Heart left ventricle (tissue), 16 donors: ENCODE data around the gene CLRN3. TPM values are rescaled to one million over a fixed set of nuclear protein-coding genes. Genes with fewer than 3 reads are reported as not detected.

Experiments
- ATAC-seq, 4 donors: fragments of 200-7000 bp; cut with Tn5 transposase; one replicate each; pipeline ENCODE4 v1.9.1; 2020 to 2022; ENCODE audit warnings: moderate library complexity in 4 of 4, mild to moderate bottlenecking in 3 of 4, moderate number of reproducible peaks in 1 of 4
- DNase-seq, 5 donors: peaks; one replicate each; pipeline ENCODE4 v3.0.0-alpha.2; 2020
- H3K27ac ChIP-seq, 12 donors: fragments of 200-600 bp; sonication (generic) in 4 of 12; one replicate each; pipeline versions ENCODE4 v1.5.0 to v1.8.0; 2016 to 2022; ENCODE audit warnings: mild to moderate bottlenecking in 2 of 12
- H3K27me3 ChIP-seq, 9 donors: fragments of 200-600 bp; sonication (generic) in 2 of 9; one replicate each; pipeline versions ENCODE4 v1.5.1 to v1.8.0; 2016 to 2022; ENCODE audit warnings: mild to moderate bottlenecking in 3 of 9
- H3K36me3 ChIP-seq, 9 donors: fragments of 200-600 bp; sonication (generic) in 2 of 9; one replicate each; pipeline versions ENCODE4 v1.5.0 to v1.8.0; 2018 to 2022; ENCODE audit warnings: mild to moderate bottlenecking in 2 of 9
- H3K4me1 ChIP-seq, 12 donors: fragments of 200-600 bp; sonication (generic) in 4 of 12; one replicate each; pipeline versions ENCODE4 v1.5.0 to v1.8.0; 2016 to 2022; ENCODE audit warnings: mild to moderate bottlenecking in 3 of 12
- H3K4me3 ChIP-seq, 12 donors: fragments of 200-600 bp; sonication (generic) in 4 of 12; one replicate each; pipeline versions ENCODE4 v1.5.0 to v1.8.0; 2017 to 2022; ENCODE audit warnings: mild to moderate bottlenecking in 9 of 12, moderate library complexity in 4 of 12
- H3K9me3 ChIP-seq, 12 donors: fragments of 200-600 bp; sonication (generic) in 4 of 12; one replicate each; pipeline versions ENCODE4 v1.5.0 to v1.8.0; 2016 to 2022; ENCODE audit warnings: mild to moderate bottlenecking in 1 of 12
- CTCF ChIP-seq, 12 donors: fragments of 200-600 bp; sonication (generic) in 4 of 12; IDR thresholded peaks; one replicate each; pipeline versions ENCODE4 v1.5.0 to v1.8.0; 2018 to 2022; ENCODE audit warnings: antibody characterized with exemption in 12 of 12, mild to moderate bottlenecking in 5 of 12
- POLR2A ChIP-seq, 2 donors: fragments of 450-650 bp; IDR thresholded peaks; one replicate each; pipeline ENCODE4 v1.6.1; 2017; ENCODE audit warnings: antibody characterized with exemption in 2 of 2, mild to moderate bottlenecking in 2 of 2, moderate library complexity in 2 of 2
- WGBS, 4 donors: extraction: QIAGEN DNeasy Blood & Tissue Kit in 2 of 4; methylation state at CpG; one replicate each; pipeline versions ENCODE4 v1.1.5 to v1.1.7; 2013 to 2018; 5-methylcytosine and 5-hydroxymethylcytosine counted together
- intact Hi-C, 10 donors: fragments of 100-400 bp; cut with DNase I; formaldehyde crosslinking; loops; one replicate each; pipeline versions ENCODE4 v1.11.1 to v1.14.2; 2022
- polyA plus RNA-seq, 2 donors: library from polyadenylated mRNA; stranded (reverse); fragments of 200-250 nt; gene quantifications; one replicate each; pipeline ENCODE4 v1.2.3, GENCODE V29; 2013
- total RNA-seq, 9 donors: library from RNA; depleted of rRNA in 2 of 9; stranded (reverse); fragments of >200 nt in 2 of 9; fragmentation: NEBNext Ultra II Directional in 3 of 9; extraction: Animal tissue kit (Norgen Biotek cat#: 25700) in 3 of 9; gene quantifications; one replicate each; pipeline versions ENCODE4 v1.1.0 to v1.2.4, GENCODE V29; 2016 to 2023
- donor health status: ischemic (EF 13 %, LVEDD 7.1; RV severe dilation, severe dysfunction).
- donor health status: healthy with polysubstance abuse.
- donor health status: DM: no; HTN: yes; CAD: no.
- donor health status: DM: no; HTN: no; CAD: no.
- donor health status: ischemic (EF 25% LVEDD 6.9; RV normal size, moderate dysfunction).
- donor health status: ischemic (EF 25% LVEDD 5.7; RV mildly dilated, moderate dysfunction).
- donor health status: healthy.
- donor health status: DM: yes; HTN: yes; CAD: no.
- donor health status: ischemic (EF 35%, LVEDD 5.7; RV mildly dilated, moderate dysfunction).
- donor health status: nonischemic (EF 11% LVEDD 7.7; RV severe dilation, severe dysfunction).
- donor health status: DM: yes; HTN: yes; CAD: no.
- donor health status: PGD.
- donor health status: ischemic (EF 29% LVEDD 5.4; RV normal size, mild dysfunction).
- donor health status: nonischemic (EF 23%, LVEDD 6.1; RV moderate dilation, normal function).

The CLRN3 gene
- total and polyA plus RNA-seq, 11 donors: 0.35 TPM; not detected in 10

DNA sequence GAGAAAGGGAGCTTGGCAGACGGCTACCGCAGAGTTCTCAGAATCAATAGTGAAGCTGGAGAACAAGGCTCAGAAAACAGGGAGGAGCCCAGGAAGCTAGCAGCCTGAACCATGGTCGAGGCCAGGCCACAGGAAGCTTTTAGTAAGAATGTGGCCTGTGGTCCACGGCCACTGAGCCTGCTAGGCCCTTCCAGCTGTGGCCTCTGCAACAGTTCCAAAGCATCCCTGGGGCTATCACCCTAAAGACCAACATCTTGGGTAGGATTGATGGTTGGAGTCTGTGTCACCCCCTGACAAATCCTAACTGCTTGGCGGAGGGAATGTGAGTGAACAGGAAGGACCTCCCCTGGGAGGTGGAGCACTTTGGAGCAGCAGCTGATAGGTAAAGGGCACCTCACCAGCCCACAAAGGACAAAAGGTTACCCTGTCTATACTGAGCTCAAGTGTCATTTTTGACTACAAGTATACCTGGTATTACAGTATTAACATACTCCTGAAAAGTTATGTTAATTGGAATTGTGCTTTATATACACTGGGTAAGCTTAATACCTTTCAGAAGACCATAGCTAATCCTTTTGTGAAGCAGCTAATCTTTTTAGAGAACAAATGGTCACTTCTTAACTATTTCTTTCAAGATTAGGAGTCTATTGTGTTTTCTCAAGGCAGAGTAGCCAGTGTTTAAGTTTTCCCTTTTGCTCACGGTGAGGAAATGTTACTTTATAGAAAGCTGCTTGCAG is 32.9 kb upstream of the CLRN3 start:
- TF ChIP-seq POLR2A (IDR thresholded peaks at IDR 0.05) (no peak), CTCF (IDR thresholded peaks at IDR 0.05) (no peak)
- ATAC-seq (peak in 3 of 4 donors; percentile 21 to 46 (median 31)), DNase-seq (no peak)
- H3K4me3 ChIP-seq: no peak overlapping the region
- H3K27me3 ChIP-seq: no peaks in the 10 kb centered on the region
- no peaks in the 10 kb centered on the region for H3K9me3 ChIP-seq
- WGBS, 4 donors: 57 to 69% (median 67%) methylated on average over 6 of the region's 6 CpGs
- H3K27ac ChIP-seq: peak overlapping the region; percentile 2 to 84 (median 65)
- H3K4me1 ChIP-seq: peaks cover 6 to 79% (median 55%) of the 10 kb centered on the region in 12 donors
- intact Hi-C loops: loop anchor here in 1 of 10 donors (10.0 kb wide), 1 partner anchor 49 kb away; no protein-coding TSS in a partner anchor
- H3K36me3 ChIP-seq: no peaks in the 10 kb centered on the region

GRCh38 chr10:127923646-127924045 is 30.9 kb upstream of the CLRN3 start:
- Histone ChIP-seq H3K36me3 (no peaks in the 10 kb centered on the region), H3K4me1 (peaks cover 6 to 97% (median 74%) of the 10 kb centered on the region in 12 donors), H3K9me3 (no peaks in the 10 kb centered on the region), H3K4me3 (no peak overlapping the region), H3K27me3 (no peaks in the 10 kb centered on the region), H3K27ac (peak overlapping the region; percentile 55 to 95 (median 82))
- WGBS, 4 donors: 77 to 86% (median 78%) methylated on average over 1 of the region's 1 CpG
- ATAC-seq (no peak), DNase-seq (no peak)
- intact Hi-C loops: loop anchor here in 3 of 10 donors (5.0 to 10.0 kb wide), 2 partner anchors 49 to 51 kb away; no protein-coding TSS in a partner anchor
- TF ChIP-seq POLR2A (IDR thresholded peaks at IDR 0.05) (no peak), CTCF (IDR thresholded peaks at IDR 0.05) (no peak)

GRCh38 chr10:127922675-127923366 is 30.1 kb upstream of the CLRN3 start:
- peak; percentile 87 to 93 (median 88) for ATAC-seq

More at GRCh38 chr10:127922675-127923366, 30.1 kb upstream of the CLRN3 start:
- Histone ChIP-seq H3K4me3 (no peak overlapping the region), H3K27me3 (no peaks in the 10 kb centered on the region), H3K36me3 (no peaks in the 10 kb centered on the region), H3K27ac (peak overlapping the region; percentile 55 to 95 (median 82)), H3K4me1 (peaks cover 6 to 97% (median 73%) of the 10 kb centered on the region in 12 donors), H3K9me3 (no peaks in the 10 kb centered on the region)
- TF ChIP-seq POLR2A (IDR thresholded peaks at IDR 0.05) (no peak), CTCF (IDR thresholded peaks at IDR 0.05) (no peak)
- WGBS, 4 donors: 64 to 79% (median 68%) methylated on average over 9 to 12 of the region's 12 CpGs
- intact Hi-C loops: loop anchor here in 3 of 10 donors (5.0 to 10.0 kb wide), 2 partner anchors 49 to 52 kb away; no protein-coding TSS in a partner anchor
- DNase-seq: peak; percentile 80 to 94 (median 90)
